ENCODE data around the gene RUNX3.
A peak's percentile ranks its signal among the peaks of the same experiment; 100 is the strongest.
"Not testable (repeated sequence)": the region's sequence is repeated elsewhere in the genome, so short reads cannot be mapped to it uniquely, and the experiment has no call there.

The RUNX3 gene

GRCh38 chr1:24899581-24900485, 30.2 kb downstream of the RUNX3 start:
- DNase-seq: no peak

DNA sequence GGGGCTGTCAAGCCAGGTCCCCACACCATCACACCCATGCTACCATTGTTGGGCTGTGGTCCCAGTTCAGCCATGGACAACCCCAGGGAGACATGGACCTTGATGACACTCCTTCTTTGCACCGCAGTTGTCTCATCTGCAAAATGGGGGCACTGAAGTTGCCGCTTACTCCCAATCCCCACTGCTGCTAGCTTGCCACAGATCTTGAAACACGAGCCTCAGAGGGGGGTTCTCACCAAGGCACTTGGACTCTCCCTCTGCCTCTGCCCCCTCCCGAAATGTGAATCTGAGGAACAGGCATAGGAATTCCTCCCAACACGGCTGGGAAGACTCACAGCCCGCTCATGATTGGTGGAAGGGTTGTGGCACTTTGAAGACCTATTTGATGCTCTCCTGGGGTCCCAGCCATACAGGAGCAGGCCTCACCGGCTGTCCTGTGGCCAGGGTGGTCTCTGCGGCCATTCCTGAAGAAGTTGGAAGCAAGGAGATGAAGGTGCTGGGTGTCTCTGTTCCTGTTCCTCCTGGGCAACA, 31.1 kb downstream of the RUNX3 start:
- no peak for DNase-seq

DNA sequence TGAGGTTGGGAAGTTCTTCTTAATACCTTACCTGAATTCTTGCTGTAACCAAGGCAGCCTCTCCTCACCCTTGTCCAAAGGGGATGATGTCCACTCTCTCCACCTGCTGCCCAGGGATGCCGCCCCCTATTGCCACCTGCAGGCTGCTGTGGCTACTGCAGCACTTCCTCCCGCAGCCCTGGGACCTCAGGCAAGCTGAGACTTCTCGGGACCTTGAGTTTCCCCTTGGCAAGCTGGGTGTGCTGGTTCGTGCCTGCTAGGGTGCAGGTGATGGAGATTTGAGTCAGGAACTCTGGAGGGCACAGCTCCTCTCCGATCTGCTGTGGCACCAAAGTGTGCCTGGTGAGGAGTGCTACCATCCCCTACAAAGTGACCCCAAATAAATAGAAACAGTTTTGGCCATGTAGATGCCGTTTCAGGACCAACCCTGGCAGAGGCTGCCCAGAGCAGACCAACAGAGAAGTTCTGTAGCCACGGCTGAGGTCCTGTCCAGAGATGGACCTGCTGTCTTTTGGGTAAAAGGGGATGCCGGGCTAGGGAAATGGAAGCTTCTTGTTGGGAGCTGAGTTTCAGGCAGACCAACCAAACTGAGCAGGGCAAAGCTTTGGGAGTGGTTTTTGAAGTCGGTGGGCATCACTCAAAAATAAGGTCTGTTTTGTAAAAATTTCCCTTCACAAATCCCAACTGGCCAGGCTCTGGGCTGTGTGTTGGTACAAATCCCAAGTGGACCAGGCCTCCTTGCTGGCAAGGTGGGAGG, 31.7 kb downstream of the RUNX3 start:
- peak; percentile 50 for DNase-seq

- no peak for DNase-seq
These were observed 32.6 kb downstream of the RUNX3 start for GRCh38 chr1:24897263-24898151.

DNA sequence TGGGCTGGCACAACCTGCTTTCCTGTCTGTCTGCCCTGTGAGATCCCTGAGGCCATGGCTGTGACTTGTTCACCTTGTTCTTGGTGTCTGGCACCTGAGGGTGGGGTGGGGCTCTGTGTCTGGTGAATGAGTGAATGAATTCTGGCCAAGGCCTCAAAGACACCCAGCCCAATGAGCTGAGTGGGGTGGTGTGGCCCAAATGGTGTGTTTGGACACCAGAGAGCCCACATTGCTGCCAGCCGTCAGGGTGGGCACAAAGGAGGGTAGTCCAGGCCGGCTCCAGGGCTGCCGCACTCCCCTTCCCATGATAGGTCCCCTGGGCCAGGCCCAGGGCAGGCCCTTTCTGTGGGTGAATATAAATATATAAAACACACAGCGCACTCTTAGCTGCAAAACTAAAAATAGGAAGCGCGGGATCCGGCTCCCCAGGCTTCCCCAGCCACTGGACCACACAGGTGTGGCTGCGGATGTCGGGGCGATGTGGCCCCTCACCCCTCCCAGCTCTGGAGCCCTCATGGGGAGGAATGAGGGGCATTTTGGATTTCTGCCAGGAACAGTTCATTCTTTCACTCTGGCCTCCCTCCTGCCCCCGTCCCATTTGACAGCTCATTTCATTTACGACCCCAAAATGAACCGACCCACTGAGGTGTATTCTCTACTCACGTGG, 33.3 kb downstream of the RUNX3 start:
- DNase-seq: no peak

DNA sequence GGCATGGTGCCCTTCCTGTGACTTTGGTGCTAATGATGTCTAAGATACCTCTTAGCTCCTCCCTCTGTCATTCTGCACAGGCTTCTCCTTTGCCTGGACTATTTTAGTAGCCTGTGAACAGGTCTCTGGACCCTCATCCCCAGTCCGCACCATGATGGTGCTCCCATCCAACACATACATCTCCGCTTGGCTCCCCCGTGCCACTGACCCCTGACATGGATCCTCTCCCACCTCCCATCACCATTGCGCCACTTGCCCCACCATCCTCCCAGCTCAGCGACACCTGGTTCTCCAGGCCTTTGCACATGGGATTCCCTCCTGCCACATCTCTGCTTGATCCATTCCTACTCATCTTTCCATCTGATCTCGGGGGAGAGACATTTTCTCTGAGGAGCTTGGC, 33.9 kb downstream of the RUNX3 start:
- DNase-seq: no peak

DNA sequence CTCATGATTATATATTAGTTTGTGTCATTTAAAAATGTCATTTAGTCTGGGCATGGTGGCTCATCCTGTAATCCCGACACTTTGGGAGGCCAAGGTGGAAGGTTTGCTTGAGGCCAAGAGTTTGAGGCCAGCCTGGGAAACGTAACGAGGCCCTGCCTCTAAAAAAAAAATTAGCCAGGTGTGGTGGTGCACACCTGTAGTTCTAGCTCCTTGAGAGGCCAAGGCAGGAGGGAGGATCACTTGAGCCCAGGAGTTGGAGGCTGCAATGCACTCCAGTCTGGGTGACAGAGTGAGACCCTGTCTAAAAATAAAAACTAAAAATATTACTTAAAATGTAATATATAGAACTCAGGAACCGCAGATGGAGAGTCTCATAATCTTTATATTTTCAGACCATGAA, 34.6 kb downstream of the RUNX3 start:
- no peak for DNase-seq

- no peak for DNase-seq
These were observed 36.1 kb downstream of the RUNX3 start for GRCh38 chr1:24894002-24894401.

DNA sequence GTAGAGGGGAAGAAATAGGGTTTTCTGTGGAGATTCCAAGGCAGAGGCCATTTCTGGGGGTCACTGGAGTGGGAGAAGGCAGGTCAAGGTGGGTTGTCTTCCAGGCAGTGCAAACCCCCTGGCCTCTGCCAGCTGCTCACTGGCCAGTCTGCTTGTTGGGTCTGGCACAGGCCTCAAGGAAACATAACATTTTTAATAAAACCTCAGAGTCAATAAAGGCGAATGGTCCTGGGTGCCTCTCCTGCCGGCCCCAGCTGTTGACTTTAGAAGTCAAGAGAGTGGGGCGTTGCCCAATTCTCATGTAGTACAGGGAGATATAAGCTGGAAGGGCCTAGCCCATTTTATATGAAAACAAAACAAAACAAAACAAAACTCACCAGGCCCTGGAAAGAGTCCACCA, 36.6 kb downstream of the RUNX3 start:
- DNase-seq: no peak

DNA sequence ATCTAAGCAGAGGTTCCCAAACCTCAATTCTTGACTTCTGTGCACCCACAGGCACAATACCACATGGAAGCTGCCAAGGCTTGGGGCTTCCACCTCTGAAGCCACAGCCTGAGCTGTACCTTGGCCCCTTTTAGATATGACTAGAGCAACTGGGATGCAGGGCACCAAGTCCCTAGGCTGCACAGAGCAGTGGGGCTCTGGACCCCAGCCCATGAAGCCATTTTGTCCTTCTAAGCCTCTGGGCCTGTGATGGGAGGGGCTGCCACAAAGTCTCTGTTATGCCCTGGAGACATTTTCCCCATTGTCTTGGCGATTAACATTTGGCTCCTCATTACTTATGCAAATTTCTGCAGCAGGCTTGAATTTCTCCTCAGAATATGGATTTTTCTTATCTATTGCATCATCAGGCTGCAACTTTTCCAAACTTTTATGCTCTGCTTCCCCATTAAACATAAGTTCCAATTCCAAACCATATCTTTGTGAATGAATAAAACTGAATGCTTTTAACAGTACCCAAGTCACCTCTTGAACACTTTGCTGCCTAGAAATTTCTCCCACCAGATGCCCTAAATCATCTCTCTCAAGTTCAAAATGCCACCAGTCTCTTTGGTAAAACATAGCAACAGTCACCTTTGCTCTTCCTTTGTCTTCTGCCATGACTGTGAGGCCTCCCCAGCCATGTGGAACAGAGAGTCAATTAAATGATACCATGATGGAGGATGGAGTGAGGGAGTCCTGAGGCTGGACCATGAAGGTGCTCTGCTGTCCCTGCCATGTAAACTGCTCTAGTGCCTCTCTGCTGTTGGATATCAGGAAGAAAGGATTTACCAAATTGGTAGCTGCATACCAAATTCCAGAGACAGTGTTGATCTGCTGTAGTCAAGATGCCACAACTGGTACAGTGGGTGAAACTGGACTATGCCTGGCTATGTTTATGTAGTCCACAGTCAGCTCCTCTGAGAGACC, 37.6 kb downstream of the RUNX3 start:
- DNase-seq: no peak

- not testable (repeated sequence) for DNase-seq
These were observed 38.7 kb downstream of the RUNX3 start for GRCh38 chr1:24891367-24891766.

DNA sequence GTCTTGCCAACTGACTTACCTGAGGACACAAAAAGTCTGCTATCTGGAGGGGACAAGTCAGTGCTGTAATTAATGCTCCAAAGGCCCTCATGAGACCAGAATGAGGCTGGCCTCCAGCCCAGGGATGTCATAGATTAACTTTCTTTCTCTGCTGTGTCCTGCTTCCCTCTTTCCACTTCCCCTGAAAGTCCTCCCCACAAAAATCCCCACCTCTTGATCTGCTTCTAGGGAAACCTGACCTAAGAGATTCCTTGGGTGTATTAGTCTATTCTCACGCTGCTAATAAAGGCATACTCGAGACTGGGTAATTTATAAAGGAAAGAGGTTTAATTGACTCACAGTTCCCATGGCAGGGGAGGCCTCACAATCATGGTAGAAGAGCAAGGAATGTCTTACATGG, 39.2 kb downstream of the RUNX3 start:
- DNase-seq: no peak

GRCh38 chr1:24888971-24889676, 41.0 kb downstream of the RUNX3 start:
- no peak for DNase-seq

GRCh38 chr1:24888061-24888970, 41.8 kb downstream of the RUNX3 start:
- DNase-seq: no peak

DNA sequence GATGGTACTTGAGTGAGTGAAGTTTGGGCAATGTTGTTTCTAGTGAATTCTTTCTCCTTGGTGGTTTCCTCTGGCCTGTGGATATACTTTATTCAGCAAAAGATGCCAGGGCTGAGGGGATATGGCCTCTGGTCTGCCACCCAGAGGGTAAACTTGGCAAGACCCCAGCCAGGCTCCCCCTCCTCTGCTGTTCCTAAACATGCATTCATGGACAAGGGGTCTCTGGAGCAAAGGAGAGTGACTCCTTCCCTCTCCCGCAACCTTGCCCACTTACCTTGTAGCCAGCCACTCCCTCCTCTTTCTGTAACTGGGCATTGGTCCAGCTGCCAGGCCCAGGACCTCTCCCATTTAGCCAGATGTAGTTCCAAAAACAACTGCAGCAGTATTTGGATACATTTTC, 43.8 kb downstream of the RUNX3 start:
- DNase-seq: no peak

DNA sequence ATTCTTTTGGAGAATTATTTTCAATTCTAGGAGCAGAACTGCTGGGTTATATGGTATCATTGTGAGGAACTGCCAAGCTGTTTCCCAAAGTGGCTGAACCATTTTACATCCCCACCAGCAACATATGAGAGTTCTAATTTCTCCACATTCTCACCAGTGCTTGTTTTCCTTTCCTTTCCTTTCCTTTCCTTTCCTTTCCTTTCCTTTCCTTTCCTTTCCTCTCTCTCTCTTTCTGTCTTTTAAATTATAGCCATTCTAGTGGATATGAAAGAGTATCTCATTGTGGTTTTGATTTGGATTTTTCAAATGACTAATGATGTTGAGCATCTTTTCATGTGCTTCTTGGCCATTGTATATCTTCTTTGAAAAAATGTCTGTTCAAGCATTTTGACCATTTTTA, 45.3 kb downstream of the RUNX3 start:
- DNase-seq: no peak

- no peak for DNase-seq
These were observed 49.0 kb downstream of the RUNX3 start for GRCh38 chr1:24881034-24881433.

DNA sequence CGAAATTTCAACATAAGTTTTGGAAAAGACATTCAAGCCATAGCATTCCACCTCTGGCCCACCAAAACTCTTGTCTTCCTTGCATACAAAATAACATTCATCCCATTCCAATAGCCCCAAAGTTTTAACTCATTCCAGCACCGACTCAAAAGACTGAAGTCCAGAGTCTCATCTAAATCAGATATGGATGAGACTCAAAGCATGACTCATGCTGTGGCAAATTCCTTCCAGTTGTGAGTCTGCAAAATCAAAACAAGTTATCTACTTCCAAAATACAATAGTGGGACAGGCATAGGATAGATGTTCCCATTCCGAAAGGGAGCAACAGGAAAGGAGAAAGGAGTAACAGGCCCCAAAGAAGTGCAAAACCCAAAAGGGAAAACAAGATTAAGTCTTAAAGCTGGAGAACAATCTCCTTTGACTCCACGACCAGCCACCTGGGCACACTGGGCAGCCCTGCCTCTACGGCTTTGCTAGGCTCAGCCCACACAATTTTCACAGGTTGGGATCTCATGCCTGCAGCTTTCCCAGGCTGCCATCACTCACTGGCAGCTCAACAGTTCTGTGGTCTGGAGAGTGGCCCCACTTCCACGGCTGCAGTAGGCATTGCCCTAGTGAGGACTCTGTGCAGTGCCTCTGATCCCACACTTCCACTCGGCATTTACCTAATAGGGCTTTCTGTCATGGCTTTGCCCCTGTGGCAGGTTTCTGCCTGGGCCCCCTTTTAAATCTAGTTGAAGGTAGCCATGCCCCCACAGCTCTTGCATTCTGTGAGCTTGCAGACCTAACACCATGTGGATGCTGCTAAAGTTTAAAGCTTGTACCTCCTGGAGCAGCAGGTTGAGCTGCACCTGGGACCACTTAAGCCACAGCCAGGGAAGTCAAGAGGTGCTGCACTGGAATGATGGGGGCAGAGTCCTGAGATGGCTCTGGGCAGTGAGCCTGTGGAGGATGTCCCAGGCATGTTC, 51.0 kb downstream of the RUNX3 start:
- no peak for DNase-seq
